ENCODE measurements around the gene SIMC1. TPM values are rescaled to one million over a fixed set of nuclear protein-coding genes. Genes with fewer than 3 reads are reported as not detected.
"Not testable (repeated sequence)": the region's sequence is repeated elsewhere in the genome, so short reads cannot be mapped to it uniquely, and the experiment has no call there.

Gene SIMC1
- total and polyA plus RNA-seq, 2 experiments from 2014 or later, result 3.5 to 8.6 TPM

- H3K4me1 ChIP-seq (ENCODE audit: insufficient read depth); H3K27ac ChIP-seq; H3F3A ChIP-seq (ENCODE audit: insufficient read depth); H2AFZ ChIP-seq; H4K20me1 ChIP-seq (ENCODE audit: insufficient read depth); in situ Hi-C loops (cut with MboI); H3K27me3 ChIP-seq (replicated peaks; ENCODE audit: insufficient read depth); H3K9ac ChIP-seq; H3K9me2 ChIP-seq (ENCODE audit: insufficient read depth); H3K4me3 ChIP-seq; H3K4me2 ChIP-seq (ENCODE audit: unreplicated experiment); H3K9me3 ChIP-seq (ENCODE audit: low read depth); H3K36me3 ChIP-seq (ENCODE audit: low read depth); H3K79me2 ChIP-seq (ENCODE audit: insufficient read depth); DNase-seq: not testable (repeated sequence)
- 36 to 45% methylated on average over 6 of the region's 6 CpGs for WGBS, 2 experiments (ENCODE audit: low coverage in 1 of 2, low lambda C conversion rate in 2 of 2, missing lambda C conversion rate in 2 of 2)
Observed at GRCh38 chr5:176197234-176197858, 40.9 kb upstream of the SIMC1 start.

- H3F3A ChIP-seq (ENCODE audit: insufficient read depth); H3K27ac ChIP-seq; H3K4me2 ChIP-seq (ENCODE audit: unreplicated experiment); H3K9me2 ChIP-seq (ENCODE audit: insufficient read depth); H3K9me3 ChIP-seq (ENCODE audit: low read depth); H3K9ac ChIP-seq; H3K4me3 ChIP-seq; H3K79me2 ChIP-seq (ENCODE audit: insufficient read depth); DNase-seq; H3K27me3 ChIP-seq (replicated peaks; ENCODE audit: insufficient read depth); H3K36me3 ChIP-seq (ENCODE audit: low read depth); H3K4me1 ChIP-seq (ENCODE audit: insufficient read depth); in situ Hi-C loops (cut with MboI); H2AFZ ChIP-seq; H4K20me1 ChIP-seq (ENCODE audit: insufficient read depth): not testable (repeated sequence)
- WGBS, 2 experiments (ENCODE audit: low coverage in 1 of 2, low lambda C conversion rate in 2 of 2, missing lambda C conversion rate in 2 of 2), result 43 to 53% methylated on average over 2 of the region's 2 CpGs
Observed at GRCh38 chr5:176198299-176198698, 39.9 kb upstream of the SIMC1 start.

- H3K27ac ChIP-seq; H3K27me3 ChIP-seq (replicated peaks; ENCODE audit: insufficient read depth); H3K36me3 ChIP-seq (ENCODE audit: low read depth); H2AFZ ChIP-seq; in situ Hi-C loops (cut with MboI); H3F3A ChIP-seq (ENCODE audit: insufficient read depth); H3K79me2 ChIP-seq (ENCODE audit: insufficient read depth); H3K9me2 ChIP-seq (ENCODE audit: insufficient read depth); H3K9ac ChIP-seq; DNase-seq; H3K9me3 ChIP-seq (ENCODE audit: low read depth); H4K20me1 ChIP-seq (ENCODE audit: insufficient read depth); H3K4me1 ChIP-seq (ENCODE audit: insufficient read depth): not testable (repeated sequence)
- Histone ChIP-seq H3K4me3 (peak overlapping the region; percentile 58), H3K4me2 (ENCODE audit: unreplicated experiment) (peak overlapping the region; percentile 35)
- WGBS, 2 experiments (ENCODE audit: low coverage in 1 of 2, low lambda C conversion rate in 2 of 2, missing lambda C conversion rate in 2 of 2), result 7 to 17% methylated on average over 39 to 61 of the region's 72 CpGs
- peak; percentile 43 for TF ChIP-seq EZH2 (IDR thresholded peaks at IDR 0.05; ENCODE audit: insufficient read depth, poor library complexity, severe bottlenecking)
Observed at GRCh38 chr5:176198991-176199733, 39.1 kb upstream of the SIMC1 start.

GRCh38 chr5:176199803-176200399, 38.3 kb upstream of the SIMC1 start:
- DNase-seq; H3F3A ChIP-seq (ENCODE audit: insufficient read depth); in situ Hi-C loops (cut with MboI); H3K27ac ChIP-seq; H3K9ac ChIP-seq; H3K4me3 ChIP-seq; H4K20me1 ChIP-seq (ENCODE audit: insufficient read depth); H3K9me3 ChIP-seq (ENCODE audit: low read depth); H3K36me3 ChIP-seq (ENCODE audit: low read depth); H3K4me1 ChIP-seq (ENCODE audit: insufficient read depth); H2AFZ ChIP-seq; H3K9me2 ChIP-seq (ENCODE audit: insufficient read depth); H3K79me2 ChIP-seq (ENCODE audit: insufficient read depth); H3K27me3 ChIP-seq (replicated peaks; ENCODE audit: insufficient read depth); H3K4me2 ChIP-seq (ENCODE audit: unreplicated experiment): not testable (repeated sequence)
- WGBS, 2 experiments (ENCODE audit: low coverage in 1 of 2, low lambda C conversion rate in 2 of 2, missing lambda C conversion rate in 2 of 2), result 1 to 4% methylated on average over 6 to 9 of the region's 9 CpGs

- WGBS, 2 experiments (ENCODE audit: low coverage in 1 of 2, low lambda C conversion rate in 2 of 2, missing lambda C conversion rate in 2 of 2), result 63 to 68% methylated on average over 8 of the region's 8 CpGs
- H4K20me1 ChIP-seq (ENCODE audit: insufficient read depth), result no peaks in the 10 kb centered on the region
- in situ Hi-C loops (cut with MboI), result no loop called here
Observed at GRCh38 chr5:176201811-176202210, 36.4 kb upstream of the SIMC1 start.

More at GRCh38 chr5:176201811-176202210, 36.4 kb upstream of the SIMC1 start:
- no peaks in the 10 kb centered on the region for H3K79me2 ChIP-seq (ENCODE audit: insufficient read depth)
- H3K4me3 ChIP-seq, result no peak overlapping the region
- H3F3A ChIP-seq (ENCODE audit: insufficient read depth), result no peaks in the 10 kb centered on the region
- no peak overlapping the region for H3K9ac ChIP-seq
- H3K4me2 ChIP-seq (ENCODE audit: unreplicated experiment), result no peak overlapping the region
- no peak overlapping the region for H2AFZ ChIP-seq
- H3K27ac ChIP-seq, result no peak overlapping the region
- H3K4me1 ChIP-seq (ENCODE audit: insufficient read depth), result no peaks in the 10 kb centered on the region
- H3K9me2 ChIP-seq (ENCODE audit: insufficient read depth), result no peaks in the 10 kb centered on the region
- TF ChIP-seq EZH2phosphoT487 (IDR thresholded peaks at IDR 0.05; ENCODE audit: insufficient read depth, low read depth), result no peak
- no peak for TF ChIP-seq EZH2 (IDR thresholded peaks at IDR 0.05; ENCODE audit: insufficient read depth, poor library complexity, severe bottlenecking)
- no peak for DNase-seq
- no peaks in the 10 kb centered on the region for H3K36me3 ChIP-seq (ENCODE audit: low read depth)
- H3K27me3 ChIP-seq (replicated peaks; ENCODE audit: insufficient read depth), result no peaks in the 10 kb centered on the region; the same call in 1 of the 2 replicates
- H3K9me3 ChIP-seq (ENCODE audit: low read depth), result no peaks in the 10 kb centered on the region
